NCI-H1092 treated with DMSO at 0.1 percent for 48 hours (cell line): ENCODE data around the gene SLC35F3.
"Not testable (repeated sequence)": the region's sequence is repeated elsewhere in the genome, so short reads cannot be mapped to it uniquely, and the experiment has no call there.

Source experiments
- DNase-seq: peaks from one replicate; lab custom pipeline; 2025; lab: John Stamatoyannopoulos, UW

The SLC35F3 gene

GRCh38 chr1:233904633-233905415, at the start of gene SLC35F3:
Gene SLC35F3 (plus strand): TSS chr1:233904676.
- peak; percentile 65 for DNase-seq

- no peak for DNase-seq
Observed at GRCh38 chr1:233859446-233859845, 45.0 kb upstream of the SLC35F3 start.

- no peak for DNase-seq
Observed at GRCh38 chr1:233863901-233864545, 40.5 kb upstream of the SLC35F3 start.

- no peak for DNase-seq
Observed at GRCh38 chr1:233864578-233864977, 39.9 kb upstream of the SLC35F3 start.

GRCh38 chr1:233865216-233865615, 39.3 kb upstream of the SLC35F3 start:
- no peak for DNase-seq

- no peak for DNase-seq
Observed at GRCh38 chr1:233865902-233866301, 38.6 kb upstream of the SLC35F3 start.

- DNase-seq: no peak
Observed at GRCh38 chr1:233867028-233867427, 37.4 kb upstream of the SLC35F3 start.

GRCh38 chr1:233868461-233868860, 36.0 kb upstream of the SLC35F3 start:
- no peak for DNase-seq

GRCh38 chr1:233869680-233870079, 34.8 kb upstream of the SLC35F3 start:
- DNase-seq: no peak

GRCh38 chr1:233873666-233874065, 30.8 kb upstream of the SLC35F3 start:
- no peak for DNase-seq

GRCh38 chr1:233879841-233880240, 24.6 kb upstream of the SLC35F3 start:
- DNase-seq: no peak

- DNase-seq: no peak
Observed at GRCh38 chr1:233883671-233884070, 20.8 kb upstream of the SLC35F3 start.

- no peak for DNase-seq
Observed at GRCh38 chr1:233884461-233885151, 19.9 kb upstream of the SLC35F3 start.

- no peak for DNase-seq
Observed at GRCh38 chr1:233885196-233885920, 19.1 kb upstream of the SLC35F3 start.

GRCh38 chr1:233891151-233891550, 13.3 kb upstream of the SLC35F3 start:
- not testable (repeated sequence) for DNase-seq

- no peak for DNase-seq
Observed at GRCh38 chr1:233897325-233898162, 6.9 kb upstream of the SLC35F3 start.

- DNase-seq: no peak
Observed at GRCh38 chr1:233901495-233901894, 3.0 kb upstream of the SLC35F3 start.

GRCh38 chr1:233905416-233906051, 1.1 kb downstream of the SLC35F3 start:
- DNase-seq: no peak

GRCh38 chr1:233907151-233907550, 2.7 kb downstream of the SLC35F3 start:
- DNase-seq: no peak

- DNase-seq: no peak
Observed at GRCh38 chr1:233908092-233908491, 3.6 kb downstream of the SLC35F3 start.

GRCh38 chr1:233909195-233909594, 4.7 kb downstream of the SLC35F3 start:
- DNase-seq: no peak
